IMR-90 (cell line): ENCODE results near the gene COA1.

Experiments used
- BHLHE40 ChIP-seq: fragments of 150-350 bp; IDR thresholded peaks from 2 replicates; pipeline ENCODE4 v1.6.1; 2016; ENCODE audit warnings: mild to moderate bottlenecking, low read depth, low read length
- MAFK ChIP-seq: IDR thresholded peaks from 2 replicates; pipeline ENCODE4 v1.6.1; 2012; ENCODE audit warnings: low read depth, low read length, improper control_type of control experiment
- MXI1 ChIP-seq: IDR thresholded peaks from 2 replicates; pipeline ENCODE4 v1.6.1; 2012; ENCODE audit warnings: low read depth, mild to moderate bottlenecking, low read length, moderate library complexity, borderline replicate concordance
- NFE2L2 ChIP-seq: fragments of 150-350 bp; IDR thresholded peaks from 2 replicates; pipeline ENCODE4 v1.6.1; 2016; ENCODE audit warnings: low read depth, mild to moderate bottlenecking, low read length
- POLR2A ChIP-seq: IDR thresholded peaks from 2 replicates; pipeline ENCODE4 v1.6.1; 2012; ENCODE audit warnings: mild to moderate bottlenecking, low read depth, low read length
- RAD21 ChIP-seq: IDR thresholded peaks from 2 replicates; pipeline ENCODE4 v1.6.1; 2012; ENCODE audit warnings: low read length, improper control_type of control experiment
- RFX5 ChIP-seq: IDR thresholded peaks from 2 replicates; pipeline ENCODE4 v1.8.0; 2012; ENCODE audit warnings: low read depth, mild to moderate bottlenecking, low read length, moderate library complexity
- SMC3 ChIP-seq: fragments of 150-350 bp; IDR thresholded peaks from 2 replicates; pipeline ENCODE4 v1.6.1; 2016; ENCODE audit warnings: low read depth, mild to moderate bottlenecking, antibody characterized with exemption, low read length, moderate library complexity
- TF ChIP-seq, protein P1 (sequence below): conservative IDR thresholded peaks from 2 replicates; pipeline ENCODE4 v1.5.1; 2012; ENCODE audit warnings: mild to moderate bottlenecking, low read depth, low read length, improper control_type of control experiment
- TF ChIP-seq, protein P2 (sequence below): fragments of 150-350 bp; IDR thresholded peaks from 2 replicates; pipeline ENCODE4 v1.6.1; 2016; ENCODE audit warnings: low read depth, mild to moderate bottlenecking, low read length, moderate library complexity, borderline replicate concordance
- TF ChIP-seq, protein P3 (sequence below): fragments of 150-350 bp; IDR thresholded peaks from 2 replicates; pipeline ENCODE4 v1.6.1; 2017; ENCODE audit warnings: mild to moderate bottlenecking, antibody characterized with exemption, low read length, low read depth

DNA sequence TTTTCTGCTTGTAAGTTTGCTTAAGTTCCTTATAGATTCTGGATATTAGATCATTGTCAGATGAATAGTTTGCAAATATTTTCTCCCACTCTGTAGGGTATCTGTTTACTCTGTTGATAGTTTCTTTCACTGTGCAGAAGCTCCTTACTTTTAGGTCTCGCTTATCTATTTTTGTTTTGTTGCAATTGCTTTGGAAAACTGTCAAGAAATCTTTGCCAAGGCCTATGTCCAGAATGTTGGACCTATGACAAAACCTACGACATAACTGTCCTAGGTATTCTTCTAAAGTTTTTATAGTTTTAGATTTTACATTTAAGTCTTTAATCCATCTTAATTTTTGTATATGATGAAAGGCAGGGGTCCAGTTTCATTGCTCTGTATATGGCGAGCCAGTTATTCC, 27.4 kb downstream of the COA1 start:
- TF ChIP-seq MAFK (no peak), RFX5 (no peak), BHLHE40 (no peak), RAD21 (no peak), NFE2L2 (no peak), POLR2A (no peak), SMC3 (no peak), MXI1 (no peak)
- TF ChIP-seq, protein P1, sequence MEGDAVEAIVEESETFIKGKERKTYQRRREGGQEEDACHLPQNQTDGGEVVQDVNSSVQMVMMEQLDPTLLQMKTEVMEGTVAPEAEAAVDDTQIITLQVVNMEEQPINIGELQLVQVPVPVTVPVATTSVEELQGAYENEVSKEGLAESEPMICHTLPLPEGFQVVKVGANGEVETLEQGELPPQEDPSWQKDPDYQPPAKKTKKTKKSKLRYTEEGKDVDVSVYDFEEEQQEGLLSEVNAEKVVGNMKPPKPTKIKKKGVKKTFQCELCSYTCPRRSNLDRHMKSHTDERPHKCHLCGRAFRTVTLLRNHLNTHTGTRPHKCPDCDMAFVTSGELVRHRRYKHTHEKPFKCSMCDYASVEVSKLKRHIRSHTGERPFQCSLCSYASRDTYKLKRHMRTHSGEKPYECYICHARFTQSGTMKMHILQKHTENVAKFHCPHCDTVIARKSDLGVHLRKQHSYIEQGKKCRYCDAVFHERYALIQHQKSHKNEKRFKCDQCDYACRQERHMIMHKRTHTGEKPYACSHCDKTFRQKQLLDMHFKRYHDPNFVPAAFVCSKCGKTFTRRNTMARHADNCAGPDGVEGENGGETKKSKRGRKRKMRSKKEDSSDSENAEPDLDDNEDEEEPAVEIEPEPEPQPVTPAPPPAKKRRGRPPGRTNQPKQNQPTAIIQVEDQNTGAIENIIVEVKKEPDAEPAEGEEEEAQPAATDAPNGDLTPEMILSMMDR = no peak
- TF ChIP-seq, protein P2, sequence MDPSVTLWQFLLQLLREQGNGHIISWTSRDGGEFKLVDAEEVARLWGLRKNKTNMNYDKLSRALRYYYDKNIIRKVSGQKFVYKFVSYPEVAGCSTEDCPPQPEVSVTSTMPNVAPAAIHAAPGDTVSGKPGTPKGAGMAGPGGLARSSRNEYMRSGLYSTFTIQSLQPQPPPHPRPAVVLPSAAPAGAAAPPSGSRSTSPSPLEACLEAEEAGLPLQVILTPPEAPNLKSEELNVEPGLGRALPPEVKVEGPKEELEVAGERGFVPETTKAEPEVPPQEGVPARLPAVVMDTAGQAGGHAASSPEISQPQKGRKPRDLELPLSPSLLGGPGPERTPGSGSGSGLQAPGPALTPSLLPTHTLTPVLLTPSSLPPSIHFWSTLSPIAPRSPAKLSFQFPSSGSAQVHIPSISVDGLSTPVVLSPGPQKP = no peak
- TF ChIP-seq, protein P3, sequence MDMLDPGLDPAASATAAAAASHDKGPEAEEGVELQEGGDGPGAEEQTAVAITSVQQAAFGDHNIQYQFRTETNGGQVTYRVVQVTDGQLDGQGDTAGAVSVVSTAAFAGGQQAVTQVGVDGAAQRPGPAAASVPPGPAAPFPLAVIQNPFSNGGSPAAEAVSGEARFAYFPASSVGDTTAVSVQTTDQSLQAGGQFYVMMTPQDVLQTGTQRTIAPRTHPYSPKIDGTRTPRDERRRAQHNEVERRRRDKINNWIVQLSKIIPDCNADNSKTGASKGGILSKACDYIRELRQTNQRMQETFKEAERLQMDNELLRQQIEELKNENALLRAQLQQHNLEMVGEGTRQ = no peak
